DND-41 (cell line): Measurements from ENCODE around the gene NGB.

ENCODE experiments used
- EZH2 ChIP-seq: IDR thresholded peaks from 3 replicates; pipeline ENCODE4 v1.6.1; 2012; ENCODE audit warnings: borderline replicate concordance, low read depth, mild to moderate bottlenecking, moderate library complexity, low read length, inconsistent platforms; ENCODE audit not compliant: severe bottlenecking
- TF ChIP-seq, protein P1 (sequence below): IDR thresholded peaks from 2 replicates; pipeline ENCODE4 v1.5.1; 2012; ENCODE audit warnings: borderline replicate concordance, low read length, moderate library complexity, mild to moderate bottlenecking; ENCODE audit not compliant: poor library complexity, severe bottlenecking; ENCODE audit errors: extremely low read depth

DNA sequence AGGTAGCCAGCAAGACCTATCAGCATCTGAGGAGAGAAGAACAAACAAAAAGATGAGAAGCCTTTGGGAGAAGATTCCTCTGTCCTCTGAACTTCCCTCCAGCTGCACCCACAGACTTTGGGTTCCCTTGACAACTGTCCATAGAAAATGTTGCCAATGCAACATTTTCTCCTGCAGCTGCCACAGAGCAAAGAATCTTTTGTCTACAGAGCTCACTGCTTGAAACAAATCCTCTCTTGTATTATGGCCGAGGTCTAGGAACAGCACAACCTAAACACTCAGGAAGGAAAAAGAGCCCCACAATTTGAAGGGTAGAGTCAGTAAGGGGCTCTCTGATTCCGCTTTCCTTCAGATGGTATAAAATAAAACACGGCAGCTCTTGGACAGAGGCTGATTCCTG is 35.4 kb upstream of the NGB start:
- TF ChIP-seq, protein P1, sequence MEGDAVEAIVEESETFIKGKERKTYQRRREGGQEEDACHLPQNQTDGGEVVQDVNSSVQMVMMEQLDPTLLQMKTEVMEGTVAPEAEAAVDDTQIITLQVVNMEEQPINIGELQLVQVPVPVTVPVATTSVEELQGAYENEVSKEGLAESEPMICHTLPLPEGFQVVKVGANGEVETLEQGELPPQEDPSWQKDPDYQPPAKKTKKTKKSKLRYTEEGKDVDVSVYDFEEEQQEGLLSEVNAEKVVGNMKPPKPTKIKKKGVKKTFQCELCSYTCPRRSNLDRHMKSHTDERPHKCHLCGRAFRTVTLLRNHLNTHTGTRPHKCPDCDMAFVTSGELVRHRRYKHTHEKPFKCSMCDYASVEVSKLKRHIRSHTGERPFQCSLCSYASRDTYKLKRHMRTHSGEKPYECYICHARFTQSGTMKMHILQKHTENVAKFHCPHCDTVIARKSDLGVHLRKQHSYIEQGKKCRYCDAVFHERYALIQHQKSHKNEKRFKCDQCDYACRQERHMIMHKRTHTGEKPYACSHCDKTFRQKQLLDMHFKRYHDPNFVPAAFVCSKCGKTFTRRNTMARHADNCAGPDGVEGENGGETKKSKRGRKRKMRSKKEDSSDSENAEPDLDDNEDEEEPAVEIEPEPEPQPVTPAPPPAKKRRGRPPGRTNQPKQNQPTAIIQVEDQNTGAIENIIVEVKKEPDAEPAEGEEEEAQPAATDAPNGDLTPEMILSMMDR: no peak
- TF ChIP-seq EZH2: no peak
